Muscle layer of colon (tissue), 2 donors: Measurements from ENCODE around the gene ABCC1.

Experiments
- H3K27ac ChIP-seq: one replicate; pipeline ENCODE4 v1.7.0; 2013; ENCODE audit warnings: low read depth, mild to moderate bottlenecking, low read length, moderate library complexity
- H3K27me3 ChIP-seq, 2 donors: one replicate each; pipeline ENCODE4 v1.7.0; 2013; ENCODE audit warnings: low read length in 2 of 2, mild to moderate bottlenecking in 2 of 2; ENCODE audit not compliant: insufficient read depth in 2 of 2, control insufficient read depth in 1 of 2
- H3K36me3 ChIP-seq: one replicate; pipeline ENCODE4 v1.7.0; 2013; ENCODE audit warnings: mild to moderate bottlenecking, low read length; ENCODE audit not compliant: insufficient read depth
- H3K4me1 ChIP-seq: one replicate; pipeline ENCODE4 v1.7.0; 2013; ENCODE audit warnings: mild to moderate bottlenecking, low read length; ENCODE audit not compliant: insufficient read depth
- H3K4me3 ChIP-seq, 2 donors: one replicate each; pipeline ENCODE4 v1.7.0; 2013; ENCODE audit warnings: low read length in 2 of 2, low read depth in 1 of 2, mild to moderate bottlenecking in 1 of 2, moderate library complexity in 1 of 2
- H3K9ac ChIP-seq: one replicate; pipeline ENCODE4 v1.7.0; 2013; ENCODE audit warnings: low read length
- H3K9me3 ChIP-seq: one replicate; pipeline ENCODE4 v1.7.0; 2013; ENCODE audit warnings: mild to moderate bottlenecking, low read length
- donor health status: abdominal sarcoma.
- donor health status: Adenocarcinoma of cecum.

The ABCC1 gene

DNA sequence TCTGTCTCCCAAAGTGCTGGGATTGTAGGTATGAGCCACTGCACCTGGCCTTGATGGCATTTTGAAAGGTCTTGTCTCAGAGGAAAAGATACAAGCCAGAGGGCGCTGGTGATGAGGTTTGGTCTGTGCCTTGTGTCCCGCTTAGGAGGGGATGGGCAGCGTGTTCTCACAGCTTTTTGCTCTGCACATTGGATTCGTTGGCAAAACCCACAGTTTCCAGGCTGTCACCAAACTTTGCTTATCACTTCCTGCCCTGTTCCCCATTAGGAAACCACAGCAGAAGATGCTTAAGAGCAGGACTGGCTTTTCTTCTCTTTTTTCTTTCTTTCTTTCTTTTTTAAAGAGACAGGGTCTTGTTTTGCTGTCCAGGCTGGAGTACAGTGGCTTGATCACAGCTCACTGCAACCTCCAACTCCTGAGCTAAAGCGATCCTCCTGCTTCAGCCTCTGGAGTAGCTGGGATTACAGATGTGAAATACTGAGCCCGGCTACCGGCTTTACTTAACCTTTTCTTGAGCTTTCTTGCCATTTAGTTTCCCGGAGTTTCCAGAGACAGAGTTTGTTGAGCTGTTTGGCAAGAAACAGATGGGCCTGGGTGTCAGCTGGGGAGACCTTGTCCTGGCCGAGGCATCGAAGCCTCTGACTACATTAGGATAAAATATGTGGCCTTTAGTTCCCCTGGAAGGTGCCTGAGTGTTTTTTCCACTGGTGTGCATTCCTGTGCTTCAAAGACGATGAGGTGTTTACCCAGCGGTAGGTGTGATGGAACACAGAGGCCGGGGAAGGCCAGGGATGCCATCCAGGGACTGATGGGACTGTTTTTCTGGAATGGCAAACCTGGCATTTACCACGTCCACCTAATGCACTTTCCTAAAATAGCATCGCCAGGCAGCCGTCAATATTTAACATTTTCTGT, 112.9 kb downstream of the ABCC1 start:
- Histone ChIP-seq H3K4me1 (peaks cover 70% of the 10 kb centered on the region), H3K27me3 (no peaks in the 10 kb centered on the region), H3K36me3 (peaks cover 8% of the 10 kb centered on the region), H3K9ac (no peak overlapping the region), H3K27ac (peak overlapping the region; percentile 62), H3K4me3 (peak overlapping the region in 1 of 2 donors; percentile 12), H3K9me3 (no peaks in the 10 kb centered on the region)

DNA sequence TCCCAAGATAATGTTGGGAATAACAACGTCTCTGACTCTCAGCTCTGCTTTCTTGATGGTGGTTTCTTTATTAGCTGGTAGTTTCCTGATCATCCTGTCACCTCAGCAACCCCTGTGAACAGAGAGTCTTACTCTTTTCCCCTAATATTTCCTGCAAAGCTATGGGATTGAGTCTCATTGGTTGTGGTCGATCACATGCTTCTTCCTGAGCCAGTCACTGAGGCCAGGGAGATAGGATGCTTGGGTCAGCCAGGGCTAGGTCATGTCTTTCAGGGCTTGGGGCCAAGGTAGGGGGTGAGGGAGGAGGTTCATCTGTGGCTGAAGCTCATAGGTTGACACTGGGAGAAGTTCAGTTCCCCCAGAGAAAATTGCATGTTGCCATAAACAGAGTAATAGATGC, 114.3 kb downstream of the ABCC1 start:
- Histone ChIP-seq H3K9ac (no peak overlapping the region), H3K36me3 (peaks cover 15% of the 10 kb centered on the region), H3K4me3 (no peak overlapping the region), H3K27ac (peak overlapping the region; percentile 71), H3K27me3 (no peaks in the 10 kb centered on the region), H3K4me1 (peaks cover 71% of the 10 kb centered on the region), H3K9me3 (no peaks in the 10 kb centered on the region)

DNA sequence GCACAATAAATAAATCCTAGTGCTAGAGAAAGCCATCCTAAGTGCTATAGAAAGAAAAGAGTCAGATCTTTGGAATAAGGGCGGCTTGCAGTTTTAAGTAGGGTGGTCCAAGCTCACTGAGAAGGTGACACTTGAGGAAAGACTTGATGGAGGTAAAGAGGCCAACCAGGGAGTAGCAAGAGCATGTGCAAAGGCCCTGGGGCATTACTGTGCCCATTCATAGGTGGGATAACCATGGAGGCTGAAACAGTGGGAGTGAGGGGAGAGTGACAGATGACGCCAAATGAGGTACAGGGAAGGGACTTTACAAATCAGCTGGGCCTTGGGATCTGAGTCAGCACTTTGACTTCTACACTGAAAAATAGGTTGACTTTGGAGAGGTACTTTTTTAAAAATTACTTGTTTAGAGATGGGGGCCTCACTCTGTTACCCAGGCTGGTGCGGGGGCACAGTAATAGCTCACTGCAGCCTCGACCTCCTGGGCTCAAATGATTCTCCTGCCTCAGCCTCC, 115.5 kb downstream of the ABCC1 start:
- H3K27me3 ChIP-seq: no peaks in the 10 kb centered on the region
- H3K4me3 ChIP-seq: no peak overlapping the region
- H3K4me1 ChIP-seq: peaks cover 66% of the 10 kb centered on the region
- H3K9me3 ChIP-seq: no peaks in the 10 kb centered on the region
- no peak overlapping the region for H3K9ac ChIP-seq
- H3K27ac ChIP-seq: no peak overlapping the region
- H3K36me3 ChIP-seq: peaks cover 15% of the 10 kb centered on the region

DNA sequence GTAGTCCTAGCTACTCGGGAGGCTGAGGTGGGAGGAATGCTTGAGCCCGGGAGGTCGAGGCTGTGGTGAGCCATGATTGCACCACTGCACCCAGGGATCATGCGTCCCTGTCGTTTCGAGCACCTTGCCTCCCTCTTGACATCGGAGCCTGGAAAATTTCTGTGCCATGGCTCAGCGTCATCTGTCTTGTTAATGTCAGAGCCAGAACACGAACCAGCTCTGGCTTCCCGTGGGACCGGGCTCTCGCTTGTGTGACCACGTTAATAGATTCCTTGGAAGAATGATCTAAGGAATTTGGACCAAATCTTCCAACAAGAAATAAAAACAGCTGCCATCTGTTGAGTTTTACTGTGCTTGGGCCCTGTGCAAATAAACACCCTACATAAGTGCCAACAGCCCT, 117.7 kb downstream of the ABCC1 start:
- Histone ChIP-seq H3K27me3 (no peaks in the 10 kb centered on the region), H3K9ac (no peak overlapping the region), H3K36me3 (peaks cover 15% of the 10 kb centered on the region), H3K27ac (peak overlapping the region; percentile 18), H3K4me3 (no peak overlapping the region), H3K9me3 (no peaks in the 10 kb centered on the region), H3K4me1 (peaks cover 57% of the 10 kb centered on the region)

DNA sequence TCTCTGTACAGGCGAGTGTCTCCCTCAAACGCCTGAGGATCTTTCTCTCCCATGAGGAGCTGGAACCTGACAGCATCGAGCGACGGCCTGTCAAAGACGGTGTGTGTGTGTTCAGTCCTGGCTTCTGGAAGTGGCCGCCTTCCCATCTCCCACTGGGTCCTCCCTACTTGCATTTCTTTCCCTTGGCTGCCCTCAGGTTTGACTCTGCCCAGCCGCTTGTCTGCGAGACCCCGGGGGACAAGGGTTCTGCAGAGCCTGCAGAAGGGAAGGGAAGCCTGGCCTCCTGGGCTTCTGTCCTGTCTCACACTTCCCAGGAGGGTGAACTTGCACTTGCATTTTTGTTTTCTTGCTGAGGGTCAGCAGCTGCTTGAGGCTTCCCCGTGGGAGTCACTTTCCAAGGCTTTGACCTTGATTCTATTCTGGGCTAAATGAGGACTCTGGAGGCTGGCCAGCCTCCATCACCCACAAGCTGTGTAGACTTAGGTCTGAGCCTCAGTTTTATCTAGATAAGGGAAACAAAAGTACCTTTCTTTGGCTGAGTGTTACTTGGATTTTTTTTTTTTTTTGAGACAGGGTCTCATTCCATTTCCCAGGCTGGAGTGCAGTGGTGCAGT, 122.3 kb downstream of the ABCC1 start:
- no peak overlapping the region for H3K9ac ChIP-seq
- no peaks in the 10 kb centered on the region for H3K27me3 ChIP-seq
- H3K27ac ChIP-seq: peak overlapping the region; percentile 83
- peaks cover 22% of the 10 kb centered on the region for H3K36me3 ChIP-seq
- H3K4me3 ChIP-seq: no peak overlapping the region
- H3K9me3 ChIP-seq: no peaks in the 10 kb centered on the region
- H3K4me1 ChIP-seq: peaks cover 57% of the 10 kb centered on the region

DNA sequence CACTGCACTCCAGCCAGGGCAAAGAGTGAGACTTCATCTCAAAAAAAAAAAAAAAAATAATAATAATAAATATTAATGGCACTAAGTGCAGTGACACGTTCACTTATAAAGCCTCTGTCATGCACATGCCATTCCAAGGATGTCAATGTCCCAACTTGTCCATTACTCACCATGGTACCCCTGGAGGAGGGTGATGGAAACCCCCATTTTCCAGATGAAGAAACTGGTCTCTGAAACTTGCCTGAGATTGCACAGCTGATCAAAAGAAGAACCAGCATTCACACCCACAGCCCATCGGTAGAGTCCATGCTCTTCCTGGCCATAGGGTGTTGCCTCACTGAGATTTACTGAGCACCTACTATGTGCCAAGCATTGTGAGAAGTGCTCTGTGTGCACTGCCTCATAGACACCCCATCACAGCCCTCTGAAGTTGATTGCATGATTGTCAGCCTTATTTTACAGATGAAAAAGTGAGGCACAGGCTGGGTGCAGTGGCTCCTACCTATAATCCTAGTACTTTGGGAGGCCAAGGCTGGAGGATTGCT, 123.7 kb downstream of the ABCC1 start:
- H3K27ac ChIP-seq: no peak overlapping the region
- H3K36me3 ChIP-seq: peaks cover 25% of the 10 kb centered on the region
- peaks cover 43% of the 10 kb centered on the region for H3K4me1 ChIP-seq
- H3K9me3 ChIP-seq: no peaks in the 10 kb centered on the region
- H3K9ac ChIP-seq: no peak overlapping the region
- H3K4me3 ChIP-seq: no peak overlapping the region
- no peaks in the 10 kb centered on the region for H3K27me3 ChIP-seq

DNA sequence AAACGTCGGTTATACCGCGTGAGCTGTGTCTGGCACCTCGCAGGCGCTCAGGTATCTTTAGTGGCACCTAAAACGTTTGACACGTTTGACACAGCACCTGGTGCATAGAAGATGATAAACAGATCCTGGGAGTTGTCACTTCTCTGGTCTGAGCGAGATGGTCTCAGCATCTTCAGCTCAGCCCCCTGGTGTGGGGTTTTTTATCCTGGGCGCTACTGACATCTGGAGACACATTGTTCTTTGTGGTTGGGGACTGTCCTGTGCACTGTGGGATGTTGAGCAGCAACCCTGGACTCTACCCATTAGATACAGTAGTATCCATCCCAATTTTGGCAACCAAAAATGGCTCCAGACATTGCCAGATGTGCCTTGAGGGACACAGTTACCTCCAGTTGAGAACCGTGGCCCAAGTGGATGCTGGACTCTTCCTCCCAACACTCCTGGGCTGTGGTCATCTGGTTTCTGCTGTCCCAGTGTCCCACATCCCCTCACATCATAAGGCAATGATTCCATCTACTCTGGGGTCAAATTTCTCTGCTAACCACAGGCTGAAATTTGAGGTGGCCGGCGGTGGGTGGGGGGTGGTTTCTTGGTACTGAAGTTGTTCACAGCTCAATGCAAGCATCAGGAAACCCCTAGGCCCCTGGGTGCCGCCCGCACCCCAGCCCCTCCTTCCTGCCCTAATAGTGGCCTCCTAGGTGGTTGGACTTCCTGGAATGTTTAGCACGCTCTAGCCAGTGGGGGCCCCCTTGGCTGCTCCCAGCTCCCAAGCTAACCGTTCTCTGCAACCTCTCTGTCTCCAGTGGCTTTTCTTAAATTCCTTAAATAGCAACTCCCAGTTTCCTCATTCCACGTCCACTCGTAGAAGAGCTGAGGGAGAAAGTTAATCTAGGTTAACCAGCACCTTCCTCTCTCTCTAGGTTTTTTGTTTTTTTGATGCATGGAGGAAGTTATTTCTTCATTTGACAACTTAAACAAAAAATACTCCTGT, 124.8 kb downstream of the ABCC1 start:
- Histone ChIP-seq H3K36me3 (peaks cover 23% of the 10 kb centered on the region), H3K9me3 (no peaks in the 10 kb centered on the region), H3K27me3 (no peaks in the 10 kb centered on the region), H3K4me3 (no peak overlapping the region), H3K4me1 (peaks cover 50% of the 10 kb centered on the region), H3K9ac (no peak overlapping the region), H3K27ac (peak overlapping the region; percentile 57)

DNA sequence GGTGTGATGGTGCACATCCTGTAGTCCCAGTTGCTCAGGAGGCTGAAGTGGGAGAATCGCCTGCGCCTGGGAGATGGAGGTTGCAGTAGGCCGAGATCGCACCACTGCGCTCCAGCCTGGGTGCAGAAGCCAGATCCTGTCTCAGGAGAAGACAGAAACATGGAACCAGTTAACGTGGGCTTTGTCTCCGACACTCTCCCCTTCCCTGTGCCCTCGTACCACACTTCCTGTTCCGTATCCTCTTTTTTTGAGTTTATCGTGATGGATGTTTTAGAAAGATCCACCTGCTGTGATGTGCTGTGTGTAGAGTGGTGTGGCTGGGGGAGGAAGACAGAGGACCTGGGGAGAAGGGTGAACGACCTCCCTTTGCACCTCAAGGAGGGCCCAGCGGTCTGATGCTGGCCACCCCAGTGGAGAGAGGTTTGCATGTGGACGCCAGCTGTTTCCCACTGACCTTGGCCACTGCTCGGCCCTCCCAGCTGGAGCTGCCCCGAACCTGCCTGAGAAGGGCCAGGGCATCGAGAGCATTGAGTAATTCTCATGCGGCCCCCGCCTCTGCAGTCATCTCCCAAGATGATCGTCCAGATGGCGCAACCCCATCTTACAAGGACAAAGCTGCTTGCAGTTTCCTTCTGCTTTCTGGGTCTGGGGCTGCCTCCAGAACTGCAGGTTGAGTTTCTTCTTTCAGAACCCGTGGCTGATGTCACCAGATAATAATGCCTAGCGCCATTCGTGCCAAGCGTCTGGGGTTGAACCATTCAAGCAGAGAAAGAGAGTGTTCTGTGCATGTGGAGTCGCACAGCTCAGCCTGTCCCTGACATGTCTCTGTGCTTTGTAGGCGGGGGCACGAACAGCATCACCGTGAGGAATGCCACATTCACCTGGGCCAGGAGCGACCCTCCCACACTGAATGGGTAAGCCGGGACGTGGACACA, 126.3 kb downstream of the ABCC1 start:
- H3K9ac ChIP-seq: no peak overlapping the region
- H3K27ac ChIP-seq: peak overlapping the region; percentile 21
- peaks cover 29% of the 10 kb centered on the region for H3K36me3 ChIP-seq
- peaks cover 57% of the 10 kb centered on the region for H3K4me1 ChIP-seq
- H3K27me3 ChIP-seq: no peaks in the 10 kb centered on the region
- H3K4me3 ChIP-seq: no peak overlapping the region
- H3K9me3 ChIP-seq: no peaks in the 10 kb centered on the region

DNA sequence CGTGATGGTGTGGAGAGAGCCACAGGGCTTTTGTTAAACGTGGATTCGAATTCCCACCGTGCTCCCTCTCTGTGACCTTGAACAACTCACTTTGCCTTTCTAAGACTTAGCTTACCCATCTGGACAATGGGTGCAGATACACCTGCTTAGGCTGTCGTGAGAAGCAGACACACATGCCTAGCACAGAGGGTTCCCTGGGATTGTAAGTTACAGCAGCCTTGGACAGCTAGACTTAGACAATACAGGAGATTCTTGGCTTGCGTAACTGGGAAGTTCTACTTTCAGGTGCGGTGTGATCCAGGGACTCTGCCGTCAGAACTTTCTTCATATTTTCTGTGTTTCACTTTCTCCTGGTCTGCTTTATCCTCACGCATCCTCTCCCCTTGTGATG, 127.0 kb downstream of the ABCC1 start:
- Histone ChIP-seq H3K4me3 (no peak overlapping the region), H3K27me3 (no peaks in the 10 kb centered on the region), H3K27ac (peak overlapping the region; percentile 21), H3K9ac (no peak overlapping the region), H3K4me1 (peaks cover 61% of the 10 kb centered on the region), H3K36me3 (peaks cover 29% of the 10 kb centered on the region), H3K9me3 (no peaks in the 10 kb centered on the region)

DNA sequence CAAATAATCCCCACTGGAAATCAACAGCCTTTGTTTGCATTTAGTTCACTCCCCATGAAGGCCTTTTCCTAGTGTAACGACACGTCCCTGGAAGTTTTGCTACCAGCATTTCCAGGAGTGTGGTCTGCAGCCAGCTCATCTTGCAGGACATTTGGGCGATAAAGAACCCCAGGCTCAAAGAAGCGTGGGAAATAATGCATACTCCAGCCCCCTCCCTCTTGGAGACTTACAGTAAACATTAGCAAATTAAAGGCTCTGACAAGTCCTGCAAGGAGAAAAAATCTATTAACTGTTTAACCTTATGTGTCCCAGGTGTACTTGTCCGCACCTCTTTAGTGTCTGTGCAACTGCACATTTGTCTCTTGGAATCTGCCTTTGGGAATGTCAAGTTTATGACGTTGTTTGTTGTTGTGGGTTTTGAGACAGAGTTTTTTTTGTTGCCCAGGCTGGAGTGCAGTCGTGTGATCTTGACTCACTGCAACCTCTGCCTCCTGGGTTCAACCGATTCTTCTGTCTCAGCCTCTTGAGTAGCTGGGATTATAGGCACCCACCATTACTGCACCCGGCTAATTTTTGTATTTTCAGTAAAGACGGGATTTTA, 131.1 kb downstream of the ABCC1 start:
- peaks cover 32% of the 10 kb centered on the region for H3K4me1 ChIP-seq
- H3K9me3 ChIP-seq: peaks cover 4% of the 10 kb centered on the region
- peaks cover 54% of the 10 kb centered on the region for H3K36me3 ChIP-seq
- peak overlapping the region; percentile 7 for H3K27ac ChIP-seq
- no peak overlapping the region for H3K4me3 ChIP-seq
- H3K27me3 ChIP-seq: no peaks in the 10 kb centered on the region
- H3K9ac ChIP-seq: no peak overlapping the region
